Calu3 (cell line): ENCODE results near the gene CMIP. TPM values are rescaled to one million over a fixed set of nuclear protein-coding genes. Genes with fewer than 3 reads are reported as not detected.

Experiments
- BruUV-seq: library from RNA; stranded (reverse); fragments of 400-500 nt; replicated peaks from 2 replicates; lab custom pipeline; 2021; lab: Mats Ljungman, UMichigan
- CTCF ChIA-PET: fragments of 300-600 bp; sonication (Branson Sonifier 250); formaldehyde crosslinking; loops from one replicate; lab custom pipeline; 2022; ENCODE audit warnings: antibody characterized with exemption; lab: Charles Lee
- DNase-seq: peaks from one replicate; pipeline ENCODE4 v3.0.0; 2022
- H3K27ac Mint-ChIP-seq: one replicate; pipeline ENCODE4 v1.8.0; 2022; ENCODE audit warnings: mixed read lengths; ENCODE audit not compliant: unreplicated experiment
- H3K27me3 Mint-ChIP-seq: one replicate; pipeline ENCODE4 v1.8.0; 2022; ENCODE audit warnings: mixed read lengths; ENCODE audit not compliant: unreplicated experiment
- H3K36me3 Mint-ChIP-seq: one replicate; pipeline ENCODE4 v1.8.0; 2022; ENCODE audit warnings: mild to moderate bottlenecking, moderate library complexity, mixed read lengths; ENCODE audit not compliant: insufficient read depth, unreplicated experiment
- H3K4me1 Mint-ChIP-seq: one replicate; pipeline ENCODE4 v1.8.0; 2022; ENCODE audit warnings: mild to moderate bottlenecking, low read depth, mixed read lengths; ENCODE audit not compliant: unreplicated experiment
- H3K4me3 Mint-ChIP-seq: one replicate; pipeline ENCODE4 v1.8.0; 2022; ENCODE audit warnings: mild to moderate bottlenecking, low read depth, moderate library complexity, mixed read lengths; ENCODE audit not compliant: unreplicated experiment
- H3K9me3 Mint-ChIP-seq: one replicate; pipeline ENCODE4 v1.8.0; 2022; ENCODE audit warnings: low read depth, mixed read lengths; ENCODE audit not compliant: unreplicated experiment
- CTCF ChIP-seq: fragments of 200-600 bp; IDR thresholded peaks from one replicate; pipeline ENCODE4 v1.8.0; 2022; ENCODE audit warnings: antibody characterized with exemption; ENCODE audit not compliant: unreplicated experiment
- intact Hi-C: fragments of 100-400 bp; cut with micrococcal nuclease; formaldehyde crosslinking; loops from one replicate; pipeline ENCODE4 v1.10.0; 2022; ENCODE audit not compliant: unreplicated experiment
- total RNA-seq: library from RNA; stranded (reverse); gene quantifications from 2 replicates; pipeline ENCODE4 v1.2.3, GENCODE V29; 2022

CMIP gene
- total RNA-seq, 1 experiment from 2014 or later, result 82.7 TPM

DNA sequence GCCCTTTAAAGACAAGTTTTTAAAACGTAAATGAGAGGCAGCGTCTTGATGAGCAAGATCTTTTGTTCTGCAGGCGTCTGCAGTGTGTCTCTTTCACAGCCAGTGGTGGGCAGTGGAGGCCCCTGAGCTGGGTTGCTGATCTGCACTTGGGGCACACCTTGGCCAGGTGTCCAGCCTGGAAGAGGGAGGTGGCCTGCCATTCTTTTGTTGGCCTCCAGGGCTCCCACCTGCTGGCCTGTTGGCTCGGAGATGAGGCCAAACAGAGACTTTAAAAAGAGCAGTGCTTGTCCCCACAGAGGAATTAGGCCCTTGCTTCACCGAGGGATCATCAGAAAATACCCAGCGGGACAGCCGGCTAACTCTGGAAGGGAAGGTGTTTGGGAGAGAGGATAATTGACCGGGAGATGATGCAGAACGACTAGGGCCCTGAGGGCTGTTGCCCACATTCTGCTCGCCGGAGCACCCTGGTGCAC is 188.6 kb downstream of the CMIP start:
- CTCF ChIA-PET, result interaction anchor here (1.2 kb wide), 1 partner anchor 64 kb away, joined by 3 read pairs; no protein-coding TSS in a partner anchor
- H3K27ac Mint-ChIP-seq, result peak overlapping the region; percentile 82
- H3K36me3 Mint-ChIP-seq, result peaks cover 40% of the 10 kb centered on the region
- peak overlapping the region; percentile 48 for H3K4me3 Mint-ChIP-seq
- no TSS peak for BruUV-seq
- no peaks in the 10 kb centered on the region for H3K27me3 Mint-ChIP-seq
- no peaks in the 10 kb centered on the region for H3K9me3 Mint-ChIP-seq
- DNase-seq, result peak; percentile 76
- peaks cover 48% of the 10 kb centered on the region for H3K4me1 Mint-ChIP-seq
- intact Hi-C loops, result loop anchor here (2.0 to 10.0 kb wide), 2 partner anchors 46 to 228 kb away; no protein-coding TSS in a partner anchor
- TF ChIP-seq CTCF, result peak; percentile 82

DNA sequence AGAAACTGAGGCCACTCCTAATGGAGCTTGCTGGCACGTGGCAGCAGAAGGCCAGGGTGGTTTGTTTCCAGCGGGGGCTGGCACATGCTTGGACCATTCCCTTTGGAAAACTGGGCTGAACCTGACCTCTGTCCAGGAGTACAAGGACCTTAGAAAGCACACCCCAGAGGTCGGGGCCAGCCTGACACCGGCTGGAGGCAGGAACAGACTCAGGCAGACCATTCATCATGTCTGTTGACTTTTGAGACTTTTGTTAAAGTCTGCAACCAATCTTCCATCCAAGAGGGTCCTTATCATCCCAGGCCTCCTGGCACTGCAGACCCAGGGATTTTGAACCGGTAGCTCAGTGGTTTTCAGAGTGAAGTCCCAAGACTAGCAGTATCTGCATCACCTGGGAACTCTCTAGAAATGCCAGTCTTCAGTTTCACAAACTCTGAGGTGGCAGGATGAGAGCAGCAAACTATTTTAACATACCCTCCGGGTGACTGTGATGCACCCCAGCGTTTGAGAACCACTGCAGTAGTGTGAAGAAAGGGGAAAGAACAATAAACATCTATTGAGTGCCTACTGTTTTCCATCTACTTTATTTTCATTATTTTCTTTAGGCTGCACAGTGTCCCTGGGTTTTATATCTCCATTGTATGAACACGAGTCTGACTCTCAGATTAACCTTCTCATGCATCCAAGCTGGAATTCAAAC is 189.2 kb downstream of the CMIP start:
- H3K4me1 Mint-ChIP-seq, result peaks cover 51% of the 10 kb centered on the region

GRCh38 chr16:81634380-81635062 is 189.9 kb downstream of the CMIP start:
- Mint-ChIP-seq H3K9me3 (no peaks in the 10 kb centered on the region), H3K4me1 (peaks cover 51% of the 10 kb centered on the region), H3K27ac (no peak overlapping the region), H3K36me3 (peaks cover 43% of the 10 kb centered on the region), H3K27me3 (no peaks in the 10 kb centered on the region), H3K4me3 (no peak overlapping the region)
- no peak for TF ChIP-seq CTCF
- CTCF ChIA-PET, result interaction anchor here (0.6 kb wide), 1 partner anchor 599 kb away, joined by 3 read pairs; the partner anchor contains the start of gene ATMIN
- no TSS peak for BruUV-seq
- intact Hi-C loops, result loop anchor here (10.0 kb wide), 1 partner anchor 230 kb away; no protein-coding TSS in a partner anchor
- no peak for DNase-seq

More for the DNA sequence above, 189.2 kb downstream of the CMIP start:
- Mint-ChIP-seq H3K4me3 (no peak overlapping the region), H3K9me3 (no peaks in the 10 kb centered on the region), H3K27me3 (no peaks in the 10 kb centered on the region), H3K27ac (peak overlapping the region; percentile 82), H3K36me3 (peaks cover 46% of the 10 kb centered on the region)
- no peak for TF ChIP-seq CTCF
- BruUV-seq, result no TSS peak
- DNase-seq, result no peak
- CTCF ChIA-PET, result interaction anchor here (1.2 kb wide), 1 partner anchor 63 kb away, joined by 3 read pairs; no protein-coding TSS in a partner anchor
- intact Hi-C loops, result loop anchor here (2.0 to 10.0 kb wide), 2 partner anchors 47 to 229 kb away; no protein-coding TSS in a partner anchor
